MG63 (cell line): ENCODE data around the gene TRPM3. TPM values are rescaled to one million over a fixed set of nuclear protein-coding genes. Genes with fewer than 3 reads are reported as not detected.

Experiments
- DNase-seq: peaks from one replicate; pipeline ENCODE4 v3.0.0-alpha.2; 2020
- H3K27me3 ChIP-seq: fragments of 250-450 bp; sonication (Bioruptor Pico); 2 replicates; pipeline ENCODE4 v1.5.1; 2020; ENCODE audit warnings: mild to moderate bottlenecking, moderate library complexity
- H3K36me3 ChIP-seq: fragments of 250-450 bp; sonication (Bioruptor Pico); 2 replicates; pipeline ENCODE4 v1.5.1; 2020; ENCODE audit warnings: mild to moderate bottlenecking, moderate library complexity
- H3K4me3 ChIP-seq: fragments of 250-450 bp; sonication (Bioruptor Pico); 2 replicates; pipeline ENCODE4 v1.5.1; 2020; ENCODE audit warnings: mild to moderate bottlenecking, moderate library complexity
- H3K9me3 ChIP-seq: fragments of 250-450 bp; sonication (Bioruptor Pico); 2 replicates; pipeline ENCODE4 v1.5.1; 2020; ENCODE audit warnings: mild to moderate bottlenecking, moderate library complexity
- total RNA-seq: library from RNA; depleted of rRNA; stranded (reverse); fragments of >200 nt; shearing (Covaris generic); gene quantifications from 2 replicates; pipeline ENCODE4 v1.2.3, GENCODE V29; 2014; ENCODE audit warnings: low replicate concordance

Gene TRPM3
- total RNA-seq, 1 experiment from 2014 or later: not detected

DNA sequence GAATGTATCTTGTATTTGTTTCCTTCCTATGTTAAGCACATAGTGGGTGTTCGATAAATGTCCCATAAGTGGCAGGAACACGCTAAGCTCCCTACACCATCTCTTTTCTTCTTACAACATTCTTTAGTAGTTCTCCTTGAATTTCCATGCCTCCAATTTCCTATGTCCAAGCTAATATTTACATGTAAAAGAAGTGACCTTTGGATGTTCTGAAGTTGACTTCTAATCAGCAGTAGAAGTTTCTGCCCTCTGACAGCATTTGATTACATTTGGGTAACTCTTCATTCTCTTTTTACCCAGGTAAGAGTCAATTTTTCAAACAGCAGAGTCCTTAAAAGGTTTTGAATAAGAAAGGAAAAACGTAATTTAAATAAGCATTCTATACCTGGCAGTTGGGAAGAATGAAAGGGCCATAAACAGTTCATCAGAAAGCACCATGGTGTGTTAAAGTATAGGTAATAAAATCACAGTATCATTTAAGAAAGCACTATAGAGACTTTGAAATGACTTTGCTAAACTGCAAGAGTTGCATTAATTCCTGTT lies 78.9 kb downstream of the TRPM3 start:
- Histone ChIP-seq H3K36me3 (no peaks in the 10 kb centered on the region), H3K27me3 (no peaks in the 10 kb centered on the region), H3K4me3 (no peak overlapping the region), H3K9me3 (no peaks in the 10 kb centered on the region)
- no peak for DNase-seq

DNA sequence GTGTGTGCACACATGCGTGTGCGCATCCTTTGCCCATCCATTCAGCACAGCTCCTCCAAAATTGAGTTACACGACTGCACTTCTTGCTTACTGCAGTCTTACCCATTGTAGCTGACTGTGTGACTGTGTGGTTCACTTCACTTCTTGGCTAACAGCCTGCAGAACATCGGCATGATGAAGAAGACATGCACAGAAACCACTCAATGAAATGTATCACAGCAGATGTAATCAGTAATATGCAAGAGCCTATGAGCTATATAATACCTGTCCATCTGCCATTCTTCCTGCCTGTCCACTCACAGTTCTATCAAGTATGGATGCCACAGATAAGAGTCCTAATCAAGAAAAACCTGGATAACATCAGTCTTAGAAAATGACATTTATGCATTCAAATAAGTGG lies 83.9 kb downstream of the TRPM3 start:
- H3K36me3 ChIP-seq: no peaks in the 10 kb centered on the region
- no peaks in the 10 kb centered on the region for H3K27me3 ChIP-seq
- H3K9me3 ChIP-seq: no peaks in the 10 kb centered on the region
- H3K4me3 ChIP-seq: no peak overlapping the region
- DNase-seq: no peak

DNA sequence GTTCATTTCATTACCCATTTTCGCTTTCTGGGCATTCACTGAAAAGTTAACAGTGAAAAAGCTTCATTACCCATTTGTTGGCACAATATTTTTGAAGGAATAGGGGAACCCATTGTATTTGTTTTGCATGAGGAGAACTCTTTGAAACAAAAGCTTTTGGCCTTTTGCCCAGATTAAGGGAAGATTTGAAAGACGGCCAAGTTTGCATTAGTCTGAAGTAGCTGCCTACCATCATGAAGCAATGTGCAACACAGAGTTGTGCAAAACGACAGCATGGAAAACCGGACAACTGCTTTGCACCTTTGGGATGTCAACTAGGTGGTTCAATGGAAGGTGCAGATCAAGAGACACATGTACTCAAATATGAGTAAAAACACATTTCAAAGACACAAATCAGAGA lies 84.9 kb downstream of the TRPM3 start:
- H3K9me3 ChIP-seq: no peaks in the 10 kb centered on the region
- DNase-seq: no peak

DNA sequence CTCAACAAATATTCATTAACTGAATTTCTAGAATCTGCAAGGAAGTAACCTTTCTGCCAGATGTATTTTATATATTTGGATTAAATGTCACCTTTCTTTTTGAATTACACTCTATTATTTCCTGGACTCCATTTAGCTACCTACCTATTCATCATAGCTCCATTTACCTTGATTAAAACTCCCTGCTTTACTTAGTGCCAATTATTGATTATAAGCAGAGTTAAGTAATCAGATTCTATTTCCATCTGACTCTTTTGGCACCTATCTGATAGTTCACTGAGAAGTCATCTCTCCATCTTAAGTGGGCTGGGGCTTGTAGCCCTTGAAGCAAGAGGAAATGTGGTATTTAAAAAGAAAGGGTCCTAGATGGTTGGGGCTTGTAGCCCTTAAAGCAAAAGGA lies 88.6 kb downstream of the TRPM3 start:
- no peaks in the 10 kb centered on the region for H3K36me3 ChIP-seq
- no peak for DNase-seq
- no peaks in the 10 kb centered on the region for H3K27me3 ChIP-seq
- H3K9me3 ChIP-seq: no peaks in the 10 kb centered on the region
- no peak overlapping the region for H3K4me3 ChIP-seq

More for the DNA sequence above, 84.9 kb downstream of the TRPM3 start:
- H3K36me3 ChIP-seq: no peaks in the 10 kb centered on the region
- H3K4me3 ChIP-seq: no peak overlapping the region
- no peaks in the 10 kb centered on the region for H3K27me3 ChIP-seq

DNA sequence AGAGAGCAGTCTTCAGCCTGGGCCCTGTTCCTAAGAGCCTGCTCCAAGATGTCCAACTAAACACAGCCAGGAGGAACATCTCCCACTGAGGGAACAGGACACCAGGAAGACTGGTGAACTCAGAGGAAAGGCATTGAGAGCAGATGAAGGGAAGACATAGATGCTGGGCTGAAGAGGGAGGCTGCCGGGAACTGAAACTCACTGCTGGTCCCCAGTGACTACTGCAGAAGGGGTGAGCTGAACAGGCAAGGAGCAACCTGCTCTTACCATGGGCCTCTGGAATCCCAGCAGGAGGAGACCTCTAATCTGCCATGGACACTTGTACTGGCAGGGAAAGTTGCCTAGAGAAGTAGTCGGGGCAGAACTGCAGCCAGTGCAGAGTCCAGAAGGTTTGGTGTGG lies 95.7 kb downstream of the TRPM3 start:
- no peaks in the 10 kb centered on the region for H3K36me3 ChIP-seq
- no peak for DNase-seq
- H3K4me3 ChIP-seq: no peak overlapping the region
- no peaks in the 10 kb centered on the region for H3K27me3 ChIP-seq
- no peaks in the 10 kb centered on the region for H3K9me3 ChIP-seq

DNA sequence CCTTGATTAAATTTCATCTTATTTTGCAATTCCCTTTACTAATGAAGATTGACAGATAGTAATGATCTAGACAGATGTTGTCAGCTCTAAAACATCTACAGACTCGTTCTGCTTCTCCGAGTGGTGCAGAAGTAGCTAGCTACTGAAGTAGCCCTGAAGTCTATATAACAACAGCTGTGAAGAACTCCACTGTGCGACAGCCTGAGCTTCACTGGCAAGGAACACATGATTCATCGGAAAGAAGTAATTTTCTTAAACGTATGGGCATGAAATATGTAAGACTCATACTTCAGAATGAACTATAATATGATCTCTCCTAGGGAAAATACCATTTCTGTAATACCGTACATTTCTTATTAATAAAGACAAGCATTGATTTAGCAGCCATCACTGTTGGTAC lies 96.2 kb downstream of the TRPM3 start:
- Histone ChIP-seq H3K36me3 (no peaks in the 10 kb centered on the region), H3K9me3 (no peaks in the 10 kb centered on the region), H3K27me3 (no peaks in the 10 kb centered on the region), H3K4me3 (no peak overlapping the region)
- DNase-seq: no peak

DNA sequence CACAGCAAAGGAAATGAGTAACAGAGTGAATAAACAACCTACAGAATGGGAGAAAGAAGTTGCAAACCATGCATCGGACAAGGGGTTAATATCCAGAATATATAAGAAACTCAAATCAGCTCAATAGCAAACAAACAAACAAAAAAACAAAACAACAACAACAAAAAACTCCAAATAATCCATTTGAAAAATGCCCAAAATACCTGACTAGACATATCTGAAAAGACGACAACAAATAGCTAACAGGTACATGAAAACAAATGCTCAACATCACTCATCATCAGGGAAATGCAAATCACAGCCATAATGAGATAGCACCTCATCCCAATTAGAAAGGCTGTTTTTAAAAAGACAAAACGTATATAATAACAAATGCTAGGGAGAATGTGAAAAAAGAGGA lies 111.2 kb downstream of the TRPM3 start:
- H3K27me3 ChIP-seq: no peaks in the 10 kb centered on the region
- DNase-seq: no peak
- no peaks in the 10 kb centered on the region for H3K9me3 ChIP-seq
- H3K36me3 ChIP-seq: no peaks in the 10 kb centered on the region
- H3K4me3 ChIP-seq: no peak overlapping the region

DNA sequence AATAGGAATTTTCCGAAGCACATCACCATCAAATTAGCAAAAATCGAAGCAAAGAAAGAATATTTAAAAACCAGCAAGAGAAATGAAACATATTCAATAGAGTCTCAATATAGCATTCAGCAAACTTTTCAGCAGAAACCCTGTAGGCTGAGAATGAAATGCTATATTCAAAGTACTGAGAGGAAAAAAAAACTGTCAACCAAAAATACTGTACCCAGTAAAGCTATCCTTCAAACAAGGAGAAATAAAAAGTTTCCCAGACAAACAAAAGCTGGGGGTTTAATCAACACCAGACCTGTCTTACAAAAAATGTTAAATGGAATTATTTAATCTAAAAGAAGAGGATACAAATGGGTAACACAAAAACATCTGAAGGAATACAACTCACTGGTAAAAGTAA lies 116.0 kb downstream of the TRPM3 start:
- Histone ChIP-seq H3K36me3 (no peaks in the 10 kb centered on the region), H3K9me3 (no peaks in the 10 kb centered on the region), H3K27me3 (no peaks in the 10 kb centered on the region), H3K4me3 (no peak overlapping the region)
- no peak for DNase-seq

DNA sequence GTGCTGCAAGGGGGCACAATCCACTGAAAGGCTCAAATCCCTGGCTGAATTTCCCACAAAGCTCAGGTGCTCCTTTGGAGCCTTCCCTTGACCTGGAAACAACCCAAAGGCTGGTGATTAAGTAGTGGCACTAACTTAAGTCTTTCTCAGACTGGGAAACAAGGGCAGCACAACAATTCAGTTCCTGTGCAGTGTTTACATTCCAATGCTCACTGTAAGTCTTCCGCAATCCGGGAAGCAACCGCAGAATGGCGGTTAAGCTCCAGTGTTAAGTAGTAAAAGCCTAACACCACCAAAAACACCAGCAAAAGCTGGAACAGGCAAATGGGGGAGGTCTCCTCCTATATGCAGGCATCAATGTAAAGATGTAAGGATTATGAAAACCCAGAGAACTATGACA lies 117.2 kb downstream of the TRPM3 start:
- H3K4me3 ChIP-seq: no peak overlapping the region

DNA sequence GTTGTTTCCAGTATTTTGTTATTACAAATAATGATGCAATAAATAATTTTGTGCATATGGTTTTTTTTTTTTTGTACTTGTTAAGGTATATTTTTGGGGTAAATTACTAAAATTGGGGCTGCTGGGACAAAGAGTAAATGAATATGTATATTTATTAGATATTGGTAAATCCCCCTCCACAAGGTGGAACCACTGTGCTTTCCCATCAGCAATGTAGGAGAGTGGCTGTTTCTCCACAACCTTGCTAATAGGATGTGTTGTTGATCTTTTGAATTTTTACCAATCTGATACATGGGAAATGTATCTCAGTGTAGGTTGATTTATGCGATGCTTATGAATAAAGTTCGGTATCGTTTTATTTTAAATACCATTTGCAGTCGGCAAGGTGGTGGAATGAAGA lies 118.1 kb downstream of the TRPM3 start:
- DNase-seq: no peak
- Histone ChIP-seq H3K9me3 (no peaks in the 10 kb centered on the region), H3K36me3 (no peaks in the 10 kb centered on the region), H3K27me3 (no peaks in the 10 kb centered on the region), H3K4me3 (no peak overlapping the region)

More for the DNA sequence above, 117.2 kb downstream of the TRPM3 start:
- no peaks in the 10 kb centered on the region for H3K36me3 ChIP-seq
- no peak for DNase-seq
- no peaks in the 10 kb centered on the region for H3K9me3 ChIP-seq
- no peaks in the 10 kb centered on the region for H3K27me3 ChIP-seq

DNA sequence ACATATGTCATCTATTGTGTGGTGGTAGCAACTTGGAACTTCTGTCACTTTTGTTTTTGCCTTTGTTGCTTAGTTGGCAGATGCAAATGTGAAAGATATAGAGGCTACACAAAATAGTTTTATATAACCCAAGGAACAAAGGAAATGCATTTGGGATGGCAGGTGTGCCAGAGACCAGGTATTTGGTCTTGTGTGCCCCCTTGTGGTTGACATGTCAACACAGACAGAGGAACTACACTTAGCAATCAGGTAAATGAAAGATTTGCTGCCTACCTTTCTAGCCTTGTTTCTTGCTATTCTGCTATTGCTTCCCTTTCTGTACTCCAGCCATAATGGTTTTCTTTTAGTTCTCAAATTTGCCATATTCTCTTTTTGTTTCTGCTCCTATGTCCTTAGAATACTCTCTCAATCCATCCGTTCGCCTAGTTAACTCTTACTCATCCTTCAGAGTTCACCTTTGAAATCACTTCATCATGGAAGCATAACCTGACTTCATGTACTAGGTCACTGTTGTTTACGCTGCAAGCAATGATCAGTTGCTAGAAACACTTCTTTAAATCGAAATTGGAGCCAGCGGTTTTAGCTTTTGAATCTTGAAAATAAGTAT lies 119.5 kb downstream of the TRPM3 start:
- H3K27me3 ChIP-seq: no peaks in the 10 kb centered on the region
- no peaks in the 10 kb centered on the region for H3K36me3 ChIP-seq
- no peak for DNase-seq
- H3K9me3 ChIP-seq: no peaks in the 10 kb centered on the region
- no peak overlapping the region for H3K4me3 ChIP-seq

DNA sequence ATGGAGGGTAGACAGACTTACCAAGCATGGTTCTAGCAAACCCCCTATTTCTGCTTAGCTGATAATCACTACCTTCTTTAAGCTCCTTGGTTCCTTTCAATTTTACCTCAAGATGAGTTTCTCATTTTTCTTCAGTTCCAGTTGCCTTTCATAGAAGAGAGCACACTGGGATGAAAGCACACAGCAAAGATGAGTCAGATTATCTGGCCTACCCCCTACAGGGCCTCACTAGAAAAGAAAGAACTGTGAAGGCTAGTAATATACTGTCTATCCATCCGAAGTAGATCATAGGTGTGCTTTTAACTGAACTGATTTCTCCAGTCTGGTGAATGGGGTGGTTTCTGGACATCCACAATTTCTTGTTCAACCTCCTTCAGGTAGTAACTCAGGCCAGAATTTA lies 122.5 kb downstream of the TRPM3 start:
- Histone ChIP-seq H3K9me3 (no peaks in the 10 kb centered on the region), H3K36me3 (no peaks in the 10 kb centered on the region), H3K27me3 (no peaks in the 10 kb centered on the region), H3K4me3 (no peak overlapping the region)
- DNase-seq: no peak

DNA sequence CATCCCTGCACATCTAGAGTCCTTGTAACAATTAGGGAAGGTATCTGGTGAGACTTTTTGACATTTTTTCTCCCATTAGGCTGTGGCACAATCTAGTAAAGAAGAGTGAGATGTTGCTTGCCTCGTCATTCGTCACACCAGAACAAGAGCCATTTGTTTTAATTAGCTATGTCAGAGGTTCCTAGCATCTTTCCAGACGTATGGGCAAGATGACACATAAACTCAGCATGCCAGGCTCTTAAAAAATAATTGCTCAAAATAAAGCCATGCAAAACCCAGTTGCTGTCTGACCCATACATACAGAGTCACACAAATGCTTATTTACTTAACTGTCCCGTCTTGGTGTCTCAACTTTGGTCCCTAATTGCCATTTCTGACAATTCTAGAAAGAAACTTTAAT lies 125.9 kb downstream of the TRPM3 start:
- Histone ChIP-seq H3K9me3 (no peaks in the 10 kb centered on the region), H3K27me3 (no peaks in the 10 kb centered on the region), H3K4me3 (no peak overlapping the region), H3K36me3 (no peaks in the 10 kb centered on the region)
- no peak for DNase-seq

DNA sequence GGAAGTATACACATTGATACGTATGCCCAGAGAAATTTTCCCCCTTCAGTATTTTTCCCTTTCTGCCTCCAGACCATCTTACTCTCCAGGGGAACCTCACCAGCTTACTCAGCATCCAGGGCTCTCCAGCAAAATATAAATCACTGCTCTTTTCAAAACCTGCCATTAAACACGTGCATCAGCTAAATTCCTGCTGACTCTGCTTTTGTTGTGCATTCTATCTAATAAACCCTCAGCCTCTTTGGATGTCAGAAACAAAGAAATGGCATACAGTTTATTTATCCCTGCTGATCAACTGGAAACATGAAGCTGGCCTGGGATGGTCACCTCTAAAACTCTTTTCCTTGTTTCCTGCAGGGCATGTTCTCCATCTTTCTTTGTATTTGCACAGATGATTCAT lies 126.8 kb downstream of the TRPM3 start:
- no peaks in the 10 kb centered on the region for H3K36me3 ChIP-seq
- no peaks in the 10 kb centered on the region for H3K9me3 ChIP-seq
- DNase-seq: no peak
- no peaks in the 10 kb centered on the region for H3K27me3 ChIP-seq
- no peak overlapping the region for H3K4me3 ChIP-seq

DNA sequence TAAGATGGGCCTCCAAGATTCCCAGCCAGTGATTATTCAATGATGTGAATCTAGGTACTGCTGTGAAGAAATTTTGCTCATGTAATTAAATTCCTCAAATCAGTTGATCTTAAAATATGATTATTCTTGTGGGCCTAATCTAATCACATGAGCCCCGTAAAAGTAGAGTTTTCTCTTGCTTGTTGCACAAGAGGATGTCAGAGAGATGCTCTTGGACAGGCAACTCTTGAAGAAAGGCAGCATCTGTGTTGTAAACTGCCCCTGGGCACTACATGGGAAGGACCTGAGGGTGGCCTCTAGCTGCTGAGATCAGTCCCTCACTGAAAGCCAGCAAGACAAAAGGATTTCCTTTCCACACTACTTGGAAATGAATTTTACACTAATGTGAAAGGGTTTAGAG lies 132.9 kb downstream of the TRPM3 start:
- H3K9me3 ChIP-seq: no peaks in the 10 kb centered on the region
- no peak overlapping the region for H3K4me3 ChIP-seq
- no peaks in the 10 kb centered on the region for H3K27me3 ChIP-seq
- no peak for DNase-seq
- H3K36me3 ChIP-seq: no peaks in the 10 kb centered on the region

DNA sequence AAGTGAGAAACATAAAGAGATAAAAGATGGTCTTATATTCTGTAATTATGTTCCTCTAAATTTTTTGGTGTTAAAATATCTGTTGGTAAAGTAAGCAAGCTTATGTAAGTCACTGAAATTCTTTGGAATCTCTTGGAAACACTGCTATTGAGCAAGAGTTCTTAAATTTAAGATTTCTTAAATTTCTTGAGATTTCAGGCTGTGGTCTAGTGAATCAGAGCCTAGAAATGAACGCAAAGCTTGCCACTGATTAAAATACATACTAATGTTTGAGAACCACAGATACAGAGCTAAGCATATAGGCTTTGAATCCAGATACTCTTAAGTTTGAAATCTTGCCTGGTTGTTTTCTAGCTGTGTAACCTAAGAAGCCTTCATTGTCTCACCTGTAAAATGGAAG lies 133.4 kb downstream of the TRPM3 start:
- H3K9me3 ChIP-seq: no peaks in the 10 kb centered on the region
- no peak overlapping the region for H3K4me3 ChIP-seq
- no peaks in the 10 kb centered on the region for H3K27me3 ChIP-seq
- no peak for DNase-seq
- H3K36me3 ChIP-seq: no peaks in the 10 kb centered on the region

DNA sequence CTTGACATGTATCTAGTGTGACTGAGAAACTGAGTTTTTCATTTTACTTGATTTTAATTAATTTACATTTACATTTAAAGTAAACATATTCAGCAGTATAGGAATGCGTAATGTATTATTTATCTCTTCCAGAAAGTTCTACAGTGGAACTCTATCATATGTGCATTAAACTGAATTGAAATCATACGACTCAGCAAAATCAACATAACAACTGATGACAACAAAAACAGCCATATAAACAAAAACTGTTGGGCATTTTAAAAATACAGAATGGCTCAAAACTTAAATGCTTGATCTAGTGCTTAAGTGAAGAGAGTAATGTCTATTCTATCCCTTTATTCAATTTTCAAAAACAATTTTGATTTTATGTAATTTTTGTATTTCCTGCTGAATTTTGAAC lies 134.4 kb downstream of the TRPM3 start:
- H3K9me3 ChIP-seq: no peaks in the 10 kb centered on the region
- no peaks in the 10 kb centered on the region for H3K36me3 ChIP-seq
- DNase-seq: no peak
- H3K4me3 ChIP-seq: no peak overlapping the region
- no peaks in the 10 kb centered on the region for H3K27me3 ChIP-seq

DNA sequence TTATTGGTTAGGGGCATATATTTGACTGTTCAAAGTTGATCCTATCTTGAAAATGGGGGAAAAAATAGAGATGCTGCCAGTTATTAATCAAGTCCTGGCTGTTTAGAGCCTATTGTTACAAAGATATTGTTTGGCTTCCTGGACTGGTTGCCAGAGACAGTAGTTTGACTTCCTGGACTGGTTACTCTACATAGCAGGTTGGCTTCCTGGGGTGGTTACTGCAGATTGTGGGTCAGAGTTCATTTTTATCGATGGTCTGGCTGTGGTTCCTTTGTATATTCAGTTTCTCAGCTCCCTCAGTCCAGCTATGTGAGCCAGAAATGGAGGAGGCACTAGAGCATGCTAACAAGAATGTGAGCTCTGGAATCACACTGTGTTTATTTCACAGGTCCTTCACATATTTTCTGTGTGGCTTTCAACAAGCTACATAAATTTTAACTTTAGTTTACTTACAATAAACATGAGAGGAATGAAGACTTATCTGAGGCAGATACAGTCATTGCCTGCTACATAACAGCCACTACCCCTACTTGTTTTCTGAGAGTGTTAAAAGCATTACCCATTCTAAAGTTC lies 137.6 kb downstream of the TRPM3 start:
- no peak for DNase-seq
- no peak overlapping the region for H3K4me3 ChIP-seq

More for the DNA sequence above, 137.6 kb downstream of the TRPM3 start:
- Histone ChIP-seq H3K36me3 (no peaks in the 10 kb centered on the region), H3K27me3 (no peaks in the 10 kb centered on the region), H3K9me3 (no peaks in the 10 kb centered on the region)
